ENCODE results near the gene PCBP4. TPM values are rescaled to one million over a fixed set of nuclear protein-coding genes. Genes with fewer than 3 reads are reported as not detected.

The PCBP4 gene
- total and polyA plus RNA-seq, 12 donors: 10.7 to 234 (median 35.7) TPM

GRCh38 chr3:51978143-51978502 is 10.9 kb upstream of the PCBP4 start:
- 73 to 100% (median 81%) methylated on average over 1 to 4 of the region's 4 CpGs for WGBS, 4 donors
- Histone ChIP-seq H3K36me3 (replicated peaks in 1 of 2) (no peaks in the 10 kb centered on the region), H3K4me3 (no peak overlapping the region), H3K27ac (no peak overlapping the region), H3K27me3 (no peaks in the 10 kb centered on the region), H3K9me3 (replicated peaks in 1 of 3) (no peaks in the 10 kb centered on the region), H3K4me1 (replicated peaks in 1 of 2) (peaks cover 25 to 35% of the 10 kb centered on the region in 2 donors)
- intact Hi-C loops (cut with DNase I): no loop called here
- DNase-seq: no peak
- TF ChIP-seq POLR2A (IDR thresholded peaks at IDR 0.05): no peak
- TF ChIP-seq, protein P1, sequence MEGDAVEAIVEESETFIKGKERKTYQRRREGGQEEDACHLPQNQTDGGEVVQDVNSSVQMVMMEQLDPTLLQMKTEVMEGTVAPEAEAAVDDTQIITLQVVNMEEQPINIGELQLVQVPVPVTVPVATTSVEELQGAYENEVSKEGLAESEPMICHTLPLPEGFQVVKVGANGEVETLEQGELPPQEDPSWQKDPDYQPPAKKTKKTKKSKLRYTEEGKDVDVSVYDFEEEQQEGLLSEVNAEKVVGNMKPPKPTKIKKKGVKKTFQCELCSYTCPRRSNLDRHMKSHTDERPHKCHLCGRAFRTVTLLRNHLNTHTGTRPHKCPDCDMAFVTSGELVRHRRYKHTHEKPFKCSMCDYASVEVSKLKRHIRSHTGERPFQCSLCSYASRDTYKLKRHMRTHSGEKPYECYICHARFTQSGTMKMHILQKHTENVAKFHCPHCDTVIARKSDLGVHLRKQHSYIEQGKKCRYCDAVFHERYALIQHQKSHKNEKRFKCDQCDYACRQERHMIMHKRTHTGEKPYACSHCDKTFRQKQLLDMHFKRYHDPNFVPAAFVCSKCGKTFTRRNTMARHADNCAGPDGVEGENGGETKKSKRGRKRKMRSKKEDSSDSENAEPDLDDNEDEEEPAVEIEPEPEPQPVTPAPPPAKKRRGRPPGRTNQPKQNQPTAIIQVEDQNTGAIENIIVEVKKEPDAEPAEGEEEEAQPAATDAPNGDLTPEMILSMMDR (IDR thresholded peaks at IDR 0.05): no peak

- 84 to 94% (median 90%) methylated on average over 3 to 9 of the region's 9 CpGs for WGBS, 4 donors
- intact Hi-C loops (cut with DNase I): no loop called here
- no peaks in the 10 kb centered on the region for H3K9me3 ChIP-seq (replicated peaks in 1 of 3)
These were observed 10.3 kb upstream of the PCBP4 start for GRCh38 chr3:51977446-51978142.

DNA sequence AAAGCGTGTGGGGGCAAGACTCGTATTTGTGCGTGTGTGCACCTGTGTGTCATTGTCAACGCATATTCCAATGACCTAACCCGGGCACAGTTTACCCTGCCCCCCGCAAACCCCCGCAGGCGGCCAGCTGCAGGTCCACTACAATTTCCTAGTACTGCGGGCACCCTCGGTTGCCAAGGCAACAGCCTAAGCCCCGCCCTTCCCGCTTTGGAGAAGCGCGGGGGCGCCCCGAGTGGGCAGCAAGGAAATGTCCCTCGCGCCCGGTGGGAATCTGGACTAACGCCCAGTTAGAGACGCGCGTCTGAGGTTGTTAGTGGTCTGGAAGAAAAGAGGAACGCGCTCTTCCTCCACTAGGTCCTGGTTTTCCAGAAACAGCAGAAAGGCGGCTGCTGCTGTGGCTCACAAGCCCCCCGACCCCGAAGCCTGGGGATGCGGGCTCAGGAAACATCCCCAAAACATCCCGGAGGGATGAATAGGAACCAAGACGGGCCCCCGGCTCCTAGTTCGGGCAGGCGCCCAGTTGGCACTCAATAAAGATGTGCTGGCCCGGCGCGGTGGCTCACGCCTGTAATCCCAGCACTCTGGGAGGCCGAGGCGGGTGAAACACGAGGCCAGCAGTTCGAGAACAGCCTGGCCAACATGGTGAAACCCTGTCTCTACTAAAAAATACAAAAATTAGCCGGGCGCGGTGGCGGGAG is 8.7 kb upstream of the PCBP4 start:
- peak; percentile 76 to 94 (median 81) for DNase-seq
- TF ChIP-seq POLR2A (IDR thresholded peaks at IDR 0.05): no peak
- TF ChIP-seq, protein P1 (IDR thresholded peaks at IDR 0.05): no peak
- Histone ChIP-seq H3K9me3 (replicated peaks in 1 of 3) (no peaks in the 10 kb centered on the region), H3K27ac (peak overlapping the region in 3 of 5 donors; percentile 17 to 99 (median 93)), H3K4me3 (peak overlapping the region in 1 of 4 donors; percentile 53), H3K4me1 (replicated peaks in 1 of 2) (peaks cover 16 to 42% of the 10 kb centered on the region in 2 donors), H3K36me3 (replicated peaks in 1 of 2) (no peaks in the 10 kb centered on the region), H3K27me3 (no peaks in the 10 kb centered on the region)
- intact Hi-C loops (cut with DNase I): no loop called here
- WGBS, 4 donors: 33 to 35% (median 34%) methylated on average over 44 to 46 of the region's 46 CpGs

More at GRCh38 chr3:51977446-51978142, 10.3 kb upstream of the PCBP4 start:
- TF ChIP-seq, protein P1 (IDR thresholded peaks at IDR 0.05): no peak
- no peak for TF ChIP-seq POLR2A (IDR thresholded peaks at IDR 0.05)
- Histone ChIP-seq H3K4me3 (no peak overlapping the region), H3K27me3 (no peaks in the 10 kb centered on the region), H3K36me3 (replicated peaks in 1 of 2) (no peaks in the 10 kb centered on the region), H3K4me1 (replicated peaks in 1 of 2) (peaks cover 23 to 39% of the 10 kb centered on the region in 2 donors), H3K27ac (peak overlapping the region in 1 of 5 donors; percentile 99)
- no peak for DNase-seq

DNA sequence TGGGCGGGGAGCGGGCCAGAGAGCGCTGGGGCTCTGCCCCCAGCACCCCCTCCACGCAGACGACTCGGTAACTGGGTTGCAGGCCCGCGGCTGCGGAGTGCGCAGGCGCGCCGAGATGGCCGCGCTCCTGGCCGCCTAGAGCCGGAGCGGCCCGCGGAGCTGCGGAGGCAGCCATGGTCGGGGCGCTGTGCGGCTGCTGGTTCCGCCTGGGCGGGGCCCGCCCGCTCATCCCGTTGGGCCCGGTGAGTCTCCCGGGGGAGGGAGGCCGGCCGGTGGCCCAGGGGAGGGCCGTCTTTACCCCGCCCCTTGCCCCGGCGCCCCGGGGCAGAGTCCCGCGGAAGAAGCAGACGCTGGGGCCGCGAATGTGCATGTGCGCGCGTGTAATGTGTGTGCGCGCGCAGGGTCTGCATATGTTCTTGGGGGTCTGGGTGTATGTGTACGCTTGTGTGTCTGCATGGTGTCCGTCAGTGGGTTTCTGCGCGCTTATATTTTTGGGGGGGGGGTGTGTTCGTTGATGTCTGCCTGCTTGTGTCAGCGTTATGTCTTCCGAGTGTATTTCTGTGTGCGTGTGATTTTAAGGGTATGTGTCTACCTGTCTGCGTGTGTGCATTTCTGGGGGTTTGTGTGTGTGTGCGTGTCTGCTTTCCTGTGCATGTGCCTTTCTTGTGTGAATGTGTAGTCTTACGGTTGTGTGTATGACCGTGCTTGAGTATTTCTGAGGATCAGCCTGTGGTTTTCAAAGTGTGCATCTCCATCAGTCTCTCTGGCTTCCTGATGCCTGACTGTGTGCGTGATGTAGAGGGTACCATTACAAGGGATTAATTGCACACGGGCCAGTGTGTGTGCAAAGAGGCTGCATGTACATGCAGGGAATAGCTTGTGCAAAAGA is 8.0 kb upstream of the PCBP4 start, which contains the start of gene ABHD14A:
Gene ABHD14A (plus strand): TSS at position 102 of the 889 bp plus-strand sequence. CDS start 72 bp downstream, at position 174.
- Histone ChIP-seq H3K4me1 (replicated peaks in 1 of 2) (peaks cover 24 to 50% of the 10 kb centered on the region in 2 donors), H3K4me3 (peak within 1 kb of the TSS in 3 of 4 donors; percentile 20 to 53 (median 49)), H3K36me3 (replicated peaks in 1 of 2) (no peaks in the 10 kb centered on the region), H3K9me3 (replicated peaks in 1 of 3) (no peaks in the 10 kb centered on the region), H3K27me3 (no peaks in the 10 kb centered on the region), H3K27ac (peak within 1 kb of the TSS; percentile 93 to 100 (median 99))
- peak; percentile 68 to 79 (median 77) for DNase-seq
- TF ChIP-seq, protein P1 (IDR thresholded peaks at IDR 0.05): no peak
- peak; percentile 58 to 80 for TF ChIP-seq POLR2A (IDR thresholded peaks at IDR 0.05)
- 0 to 1% (median 0%) methylated on average over 25 to 63 of the region's 63 CpGs for WGBS, 4 donors
- intact Hi-C loops (cut with DNase I): no loop called here

Measured in adrenal gland (tissue), 12 donors.